ENCODE data around the gene CDKAL1.

CDKAL1 gene

GRCh38 chr6:20933057-20933788 is 399.0 kb downstream of the CDKAL1 start:
- DNase-seq, result no peak

GRCh38 chr6:20936949-20937348 is 402.7 kb downstream of the CDKAL1 start:
- no peaks in the 10 kb centered on the region for H4K20me1 ChIP-seq (ENCODE audit: insufficient read depth, low read length)

More at GRCh38 chr6:20933057-20933788, 399.0 kb downstream of the CDKAL1 start:
- Histone ChIP-seq H4K20me1 (ENCODE audit: insufficient read depth, low read length) (no peaks in the 10 kb centered on the region), H3K4me3 (ENCODE audit: low read depth in 1 of 2, low read length in 2 of 2) (no peak overlapping the region), H3K36me3 (ENCODE audit: insufficient read depth, low read length) (no peaks in the 10 kb centered on the region), H3K9me3 (ENCODE audit: insufficient read depth, low read length, severe bottlenecking) (no peaks in the 10 kb centered on the region), H2AFZ (ENCODE audit: low read depth, low read length) (no peak overlapping the region), H3K4me2 (ENCODE audit: insufficient read depth, low read length) (no peak overlapping the region), H3K27ac (ENCODE audit: low read length) (no peak overlapping the region), H3K9ac (ENCODE audit: low read depth, low read length) (no peak overlapping the region), H3K79me2 (ENCODE audit: insufficient read depth, low read length) (no peaks in the 10 kb centered on the region), H3K27me3 (ENCODE audit: insufficient read depth, low read length, poor library complexity) (no peaks in the 10 kb centered on the region), H3K4me1 (ENCODE audit: insufficient read depth, low read length) (0 out of 2 replicates have a peak, but pooled peaks cover under 1% of the 10 kb centered on the region)
- TF ChIP-seq EZH2 (IDR thresholded peaks at IDR 0.05; ENCODE audit: borderline replicate concordance, low read depth, low read length, severe bottlenecking), result no peak
- no peak for TF ChIP-seq CTCF (IDR thresholded peaks at IDR 0.05; ENCODE audit: borderline replicate concordance, extremely low read depth, low read length, poor library complexity, severe bottlenecking)
- no peak for ATAC-seq (ENCODE audit: insufficient read depth, low read depth)

GRCh38 chr6:20939161-20939775 is 405.0 kb downstream of the CDKAL1 start:
- ATAC-seq (ENCODE audit: insufficient read depth, low read depth), result no peak
- Histone ChIP-seq H3K4me1 (ENCODE audit: insufficient read depth, low read length) (peaks cover 15% of the 10 kb centered on the region; the same call in 1 of the 2 replicates), H3K4me3 (ENCODE audit: low read depth in 1 of 2, low read length in 2 of 2) (no peak overlapping the region), H3K27ac (ENCODE audit: low read length) (no peak overlapping the region), H3K9me3 (ENCODE audit: insufficient read depth, low read length, severe bottlenecking) (peaks cover 3% of the 10 kb centered on the region), H3K36me3 (ENCODE audit: insufficient read depth, low read length) (no peaks in the 10 kb centered on the region), H3K9ac (ENCODE audit: low read depth, low read length) (no peak overlapping the region), H3K4me2 (ENCODE audit: insufficient read depth, low read length) (no peak overlapping the region), H4K20me1 (ENCODE audit: insufficient read depth, low read length) (no peaks in the 10 kb centered on the region), H2AFZ (ENCODE audit: low read depth, low read length) (no peak overlapping the region), H3K79me2 (ENCODE audit: insufficient read depth, low read length) (no peaks in the 10 kb centered on the region), H3K27me3 (ENCODE audit: insufficient read depth, low read length, poor library complexity) (no peaks in the 10 kb centered on the region)
- no peak for DNase-seq
- TF ChIP-seq CTCF (IDR thresholded peaks at IDR 0.05; ENCODE audit: borderline replicate concordance, extremely low read depth, low read length, poor library complexity, severe bottlenecking) (no peak), EZH2 (IDR thresholded peaks at IDR 0.05; ENCODE audit: borderline replicate concordance, low read depth, low read length, severe bottlenecking) (no peak)

More at GRCh38 chr6:20936949-20937348, 402.7 kb downstream of the CDKAL1 start:
- no peak overlapping the region for H2AFZ ChIP-seq (ENCODE audit: low read depth, low read length)
- no peaks in the 10 kb centered on the region for H3K79me2 ChIP-seq (ENCODE audit: insufficient read depth, low read length)
- ATAC-seq (ENCODE audit: insufficient read depth, low read depth) (no peak), DNase-seq (no peak)
- H3K27me3 ChIP-seq (ENCODE audit: insufficient read depth, low read length, poor library complexity), result no peaks in the 10 kb centered on the region
- H3K27ac ChIP-seq (ENCODE audit: low read length), result no peak overlapping the region
- H3K4me1 ChIP-seq (ENCODE audit: insufficient read depth, low read length), result peaks cover 15% of the 10 kb centered on the region; the same call in 1 of the 2 replicates
- H3K4me2 ChIP-seq (ENCODE audit: insufficient read depth, low read length), result no peak overlapping the region
- no peaks in the 10 kb centered on the region for H3K9me3 ChIP-seq (ENCODE audit: insufficient read depth, low read length, severe bottlenecking)
- no peak overlapping the region for H3K4me3 ChIP-seq (ENCODE audit: low read depth in 1 of 2, low read length in 2 of 2)
- no peak for TF ChIP-seq EZH2 (IDR thresholded peaks at IDR 0.05; ENCODE audit: borderline replicate concordance, low read depth, low read length, severe bottlenecking)
- TF ChIP-seq CTCF (IDR thresholded peaks at IDR 0.05; ENCODE audit: borderline replicate concordance, extremely low read depth, low read length, poor library complexity, severe bottlenecking), result no peak
- H3K36me3 ChIP-seq (ENCODE audit: insufficient read depth, low read length), result no peaks in the 10 kb centered on the region
- H3K9ac ChIP-seq (ENCODE audit: low read depth, low read length), result no peak overlapping the region

All from DND-41 (cell line).